HG03064 (cell line): Measurements from ENCODE around the gene ABR.
"Not testable (repeated sequence)": the region's sequence is repeated elsewhere in the genome, so short reads cannot be mapped to it uniquely, and the experiment has no call there.

Source experiments
- ATAC-seq: cut with Tn5 transposase; IDR thresholded peaks from one replicate; pipeline ENCODE4 v1.9.1; 2021; ENCODE audit warnings: low read depth; ENCODE audit not compliant: unreplicated experiment

ABR gene

GRCh38 chr17:1150863-1151600, 28.7 kb downstream of the ABR start:
- ATAC-seq: no peak

GRCh38 chr17:1149869-1150268, 29.9 kb downstream of the ABR start:
- no peak for ATAC-seq

- no peak for ATAC-seq
Observed at GRCh38 chr17:1147664-1148063, 32.1 kb downstream of the ABR start.

GRCh38 chr17:1146561-1147265, 33.1 kb downstream of the ABR start:
- ATAC-seq: no peak

GRCh38 chr17:1145311-1145986, 34.3 kb downstream of the ABR start:
- no peak for ATAC-seq

GRCh38 chr17:1144162-1144561, 35.6 kb downstream of the ABR start:
- no peak for ATAC-seq

- ATAC-seq: no peak
Observed at GRCh38 chr17:1143573-1143972, 36.2 kb downstream of the ABR start.

GRCh38 chr17:1142561-1142971, 37.2 kb downstream of the ABR start:
- no peak for ATAC-seq

- ATAC-seq: no peak
Observed at GRCh38 chr17:1137465-1137894, 42.3 kb downstream of the ABR start.

- ATAC-seq: no peak
Observed at GRCh38 chr17:1136748-1137147, 43.0 kb downstream of the ABR start.

GRCh38 chr17:1134634-1135324, 45.0 kb downstream of the ABR start:
- no peak for ATAC-seq

DNA sequence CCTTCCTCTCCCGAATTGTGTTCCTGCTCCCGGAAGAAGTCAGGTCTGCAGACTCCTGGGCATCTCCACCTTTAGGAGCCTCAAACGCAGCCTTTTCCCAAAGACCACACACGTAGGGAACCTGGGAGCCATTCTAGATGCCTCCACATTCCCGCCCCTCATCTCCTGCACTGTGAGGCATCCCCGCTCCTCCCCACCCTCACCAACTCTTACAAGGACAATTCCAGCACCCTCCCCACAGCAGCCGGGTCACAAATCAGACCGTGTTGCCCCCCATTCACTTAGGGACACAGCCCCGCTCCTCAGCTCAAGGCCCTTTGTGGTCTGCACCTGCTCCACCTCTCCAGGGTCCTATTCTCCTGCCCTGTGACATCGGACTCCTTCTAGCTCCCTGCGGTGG, 49.6 kb downstream of the ABR start:
- ATAC-seq: no peak

DNA sequence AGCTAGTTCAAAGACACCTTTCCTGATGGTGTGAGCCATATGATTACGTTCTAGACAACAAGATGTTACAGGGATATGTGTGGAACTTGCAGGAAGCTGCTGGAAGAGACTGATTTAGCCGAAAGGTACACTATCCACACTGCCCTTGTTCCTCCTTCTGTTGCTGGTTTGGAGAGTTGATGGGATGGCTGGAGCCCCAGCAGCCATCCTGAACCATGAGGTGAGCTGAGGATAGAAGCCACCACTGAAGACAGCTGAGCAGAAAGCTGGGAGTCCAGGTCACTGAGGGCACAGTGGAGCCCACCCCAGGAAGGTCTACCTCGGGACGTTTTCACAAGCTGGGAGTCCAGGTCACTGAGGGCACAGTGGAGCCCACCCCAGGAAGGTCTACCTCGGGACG, 51.3 kb downstream of the ABR start:
- ATAC-seq: not testable (repeated sequence)

DNA sequence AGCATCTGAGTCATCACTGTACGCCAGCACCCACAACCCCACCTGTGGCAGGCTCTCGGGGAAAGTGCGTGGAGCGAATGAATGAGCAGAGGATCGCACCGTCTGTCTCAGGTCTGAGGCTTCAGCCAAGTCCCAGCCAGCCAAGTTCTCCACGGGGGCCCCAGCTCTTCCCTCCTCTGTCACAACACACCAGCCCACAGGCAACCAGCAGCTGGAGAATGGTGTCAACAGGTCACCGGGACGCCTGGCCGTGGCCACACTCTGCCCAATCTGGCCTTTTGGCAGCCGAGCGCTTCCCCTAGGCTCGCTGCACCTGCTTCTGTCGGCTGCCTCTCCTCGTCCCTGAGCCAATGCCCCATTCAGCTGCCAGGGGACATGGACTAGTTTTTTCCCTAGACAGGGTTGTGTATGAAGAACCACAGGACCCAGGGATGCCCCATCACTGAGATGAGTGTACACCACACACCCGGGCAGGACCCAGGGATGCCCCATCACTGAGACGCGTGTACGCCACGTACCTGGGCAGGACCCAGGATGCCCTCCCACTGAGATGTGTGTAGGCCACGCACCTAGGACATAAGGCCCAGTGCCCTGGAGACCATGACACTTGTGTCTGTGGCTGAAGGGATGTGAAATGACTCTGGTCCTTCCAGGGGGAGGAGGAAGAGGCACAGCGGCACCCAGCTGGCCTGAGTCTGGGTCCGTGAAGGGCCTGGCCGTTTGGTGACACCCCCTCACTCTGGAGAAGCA, 52.8 kb downstream of the ABR start:
- ATAC-seq: no peak

DNA sequence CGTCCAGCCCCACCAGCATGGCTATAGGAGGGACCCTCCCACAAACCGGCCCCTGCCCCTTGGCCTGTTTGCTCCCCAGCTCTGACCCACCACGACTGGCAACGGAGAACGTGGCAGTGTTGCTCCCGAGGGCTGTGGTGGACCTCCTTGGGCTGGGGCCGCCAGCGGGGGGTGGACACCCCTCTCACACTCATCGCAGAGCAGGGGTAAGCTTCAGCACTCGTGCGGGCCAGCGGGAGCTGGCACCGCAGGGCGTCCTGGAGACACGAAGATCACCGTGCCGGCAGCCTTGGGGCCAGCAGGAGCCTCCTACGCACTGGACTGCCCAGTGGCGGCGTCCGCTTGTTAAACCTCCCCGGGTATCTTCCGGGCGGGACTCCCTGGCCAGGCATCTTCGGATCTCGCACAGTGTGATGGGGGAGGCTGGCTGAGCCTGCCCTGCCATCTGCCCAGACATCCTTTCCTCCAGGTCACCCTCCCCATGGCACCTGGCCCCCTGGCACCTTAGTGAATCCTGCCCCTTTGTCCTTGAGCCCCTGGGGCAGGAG, 53.5 kb downstream of the ABR start:
- no peak for ATAC-seq

DNA sequence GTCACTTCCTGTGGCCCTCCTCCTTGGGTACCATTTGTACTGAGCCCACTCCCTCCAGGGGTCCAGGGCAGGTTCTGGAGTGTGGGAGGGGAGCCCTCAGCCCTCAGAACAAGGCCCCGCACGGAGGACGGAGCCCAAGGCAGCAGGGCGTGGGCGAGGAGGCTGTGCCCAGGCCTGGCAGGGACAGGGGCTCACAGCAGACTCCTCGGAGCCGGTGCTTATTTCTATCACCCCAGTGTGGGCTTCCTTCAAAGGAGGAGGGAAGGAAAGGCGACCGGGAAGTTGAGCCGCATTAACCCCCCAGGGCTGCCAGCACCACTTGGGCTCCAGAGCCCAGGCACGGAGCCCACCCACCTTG, 54.0 kb downstream of the ABR start:
- no peak for ATAC-seq

DNA sequence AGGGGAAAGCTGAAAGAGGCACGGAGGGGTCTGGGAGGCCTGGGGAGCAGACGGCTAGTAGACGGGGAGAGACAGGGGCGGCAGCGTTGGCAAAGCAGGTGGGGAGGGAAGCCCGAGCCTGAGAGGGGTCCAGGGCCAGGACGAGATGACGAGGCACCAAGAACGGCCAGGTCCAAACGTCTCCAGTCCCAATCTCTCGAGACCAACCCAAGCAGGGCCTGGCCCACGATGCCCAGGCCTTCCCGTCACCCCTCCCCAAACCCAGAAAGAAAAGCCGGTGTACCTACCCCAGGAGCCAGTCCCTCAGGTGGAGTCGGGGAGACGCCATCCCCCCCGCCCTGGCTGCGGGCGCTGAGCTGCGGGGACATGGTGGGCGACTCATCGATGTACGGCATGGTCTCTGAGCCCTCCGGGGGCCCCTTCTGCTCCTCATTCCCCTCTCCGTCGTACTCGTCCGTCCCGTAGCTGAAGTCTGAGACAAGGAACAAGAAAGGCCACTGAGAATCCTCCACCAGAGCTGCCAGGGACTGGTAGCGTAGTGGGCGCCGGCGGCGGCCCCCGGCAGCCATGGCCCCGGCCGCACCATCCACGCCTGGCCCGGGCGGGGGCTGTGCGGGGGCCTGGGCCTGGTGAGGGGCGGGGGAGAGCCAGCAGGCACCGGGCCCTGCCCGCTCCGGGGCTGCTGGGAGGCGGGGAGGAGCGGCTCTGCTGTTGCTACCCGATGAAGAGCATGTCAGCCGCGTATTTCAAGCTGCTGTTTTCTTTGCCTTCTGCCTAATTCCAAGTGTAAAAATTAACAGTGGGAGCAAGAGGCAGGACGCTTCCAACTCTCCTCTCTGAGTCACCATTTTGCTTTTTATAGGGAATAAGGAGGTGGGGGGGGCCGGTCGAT, 54.6 kb downstream of the ABR start:
- no peak for ATAC-seq

DNA sequence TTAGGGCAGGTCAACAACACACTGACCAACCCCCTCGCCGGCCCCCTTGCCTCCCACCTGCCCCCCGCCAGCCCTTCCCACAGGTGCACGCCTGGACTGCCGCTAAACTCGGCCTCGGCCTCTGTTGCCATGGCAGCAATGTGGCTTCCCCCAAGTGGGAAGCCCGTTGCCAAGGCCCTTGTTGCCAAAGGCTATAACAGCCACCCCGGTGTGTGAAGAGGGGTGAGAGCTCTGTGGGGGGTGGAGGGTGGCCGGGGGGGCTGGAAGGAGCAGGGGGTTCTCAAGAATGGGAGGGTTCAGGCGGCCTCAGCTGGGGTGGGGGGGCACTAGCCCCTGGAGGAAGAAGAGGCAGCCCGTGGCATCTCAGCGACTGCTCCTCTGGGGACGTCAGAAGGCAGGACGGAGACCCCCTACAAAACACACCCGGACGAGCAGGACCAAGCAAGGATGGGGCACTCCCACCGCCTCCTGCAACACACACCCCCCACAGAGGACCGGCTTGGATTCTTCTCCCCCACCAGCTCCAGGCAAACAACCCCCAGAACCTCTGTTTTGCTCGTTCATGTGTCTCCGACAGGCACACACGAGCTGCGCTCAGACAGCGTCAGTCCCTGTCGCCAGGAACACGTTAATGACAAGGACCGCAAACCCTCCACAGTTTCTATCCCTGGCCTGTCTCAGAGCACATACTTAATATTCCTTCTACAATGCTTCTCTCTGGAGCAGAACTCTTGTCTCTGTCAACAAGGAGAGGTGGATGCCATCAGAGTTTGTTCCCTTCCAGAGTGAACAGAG, 55.7 kb downstream of the ABR start:
- ATAC-seq: no peak
